Loucy (cell line): ENCODE data around the gene PTHLH.

Source experiments
- H2AFZ ChIP-seq: fragments of 200-600 bp; sonication (generic); 2 replicates; pipeline ENCODE4 v1.6.0; 2016; ENCODE audit warnings: antibody characterized with exemption, mild to moderate bottlenecking, low read length, moderate library complexity
- H3F3A ChIP-seq: fragments of 200-600 bp; 2 replicates; pipeline ENCODE4 v1.6.0; 2016; ENCODE audit warnings: antibody characterized with exemption, low read depth, mild to moderate bottlenecking
- H3K27me3 ChIP-seq: fragments of 200-600 bp; sonication (generic); 2 replicates; pipeline ENCODE4 v1.6.1; 2014; ENCODE audit warnings: low read length, mild to moderate bottlenecking; ENCODE audit not compliant: insufficient read depth, poor library complexity, severe bottlenecking
- H3K36me3 ChIP-seq: fragments of 200-600 bp; sonication (generic); 2 replicates; pipeline ENCODE4 v1.6.1; 2016; ENCODE audit warnings: low read length; ENCODE audit not compliant: insufficient read depth
- H3K4me1 ChIP-seq: fragments of 200-600 bp; sonication (generic); 2 replicates; pipeline ENCODE4 v1.5.1; 2014; ENCODE audit warnings: low read length, mild to moderate bottlenecking; ENCODE audit not compliant: insufficient read depth, poor library complexity, severe bottlenecking
- H3K4me2 ChIP-seq: fragments of 200-600 bp; sonication (generic); 2 replicates; pipeline ENCODE4 v1.6.0; 2014; ENCODE audit warnings: antibody characterized with exemption, low read length, low read depth, mild to moderate bottlenecking; ENCODE audit not compliant: poor library complexity, severe bottlenecking
- H3K4me3 ChIP-seq: fragments of 200-600 bp; sonication (generic); 2 replicates; pipeline ENCODE4 v1.5.1; 2014; ENCODE audit warnings: low read length, mild to moderate bottlenecking, mixed read lengths; ENCODE audit not compliant: poor library complexity, severe bottlenecking
- H3K79me2 ChIP-seq: fragments of 200-600 bp; sonication (generic); 2 replicates; pipeline ENCODE4 v1.6.1; 2014; ENCODE audit warnings: low read length; ENCODE audit not compliant: insufficient read depth
- H3K9ac ChIP-seq: fragments of 200-600 bp; sonication (generic); 2 replicates; pipeline ENCODE4 v1.6.0; 2014; ENCODE audit warnings: mild to moderate bottlenecking, low read depth, low read length, moderate library complexity; ENCODE audit not compliant: poor library complexity, severe bottlenecking
- H3K9me2 ChIP-seq: fragments of 200-600 bp; sonication (generic); replicated peaks from 2 replicates; pipeline ENCODE4 v1.6.1; 2016; ENCODE audit warnings: low read depth, low read length, mixed read lengths
- H3K9me3 ChIP-seq: fragments of 200-600 bp; sonication (generic); 2 replicates; pipeline ENCODE4 v1.6.1; 2014; ENCODE audit warnings: mild to moderate bottlenecking, antibody characterized with exemption, low read length, low read depth; ENCODE audit not compliant: insufficient read depth
- H4K20me1 ChIP-seq: fragments of 200-600 bp; sonication (generic); 2 replicates; pipeline ENCODE4 v1.6.0; 2014; ENCODE audit warnings: antibody characterized with exemption, low read length, mild to moderate bottlenecking; ENCODE audit not compliant: insufficient read depth, poor library complexity, severe bottlenecking
- CTCF ChIP-seq: fragments of 200-600 bp; sonication (generic); conservative IDR thresholded peaks from 2 replicates; pipeline ENCODE4 v1.5.1; 2014; ENCODE audit warnings: mild to moderate bottlenecking, antibody characterized with exemption, low read length
- EZH2phosphoT487 ChIP-seq: fragments of 200-600 bp; IDR thresholded peaks from 2 replicates; pipeline ENCODE4 v1.6.1; 2018; ENCODE audit warnings: antibody characterized with exemption, mild to moderate bottlenecking, moderate library complexity, borderline replicate concordance

The PTHLH gene

GRCh38 chr12:27960821-27961220 lies 11.7 kb downstream of the PTHLH start:
- no peak overlapping the region for H2AFZ ChIP-seq
- H3F3A ChIP-seq, result no peaks in the 10 kb centered on the region
- no peaks in the 10 kb centered on the region for H3K36me3 ChIP-seq
- TF ChIP-seq EZH2phosphoT487, result no peak
- TF ChIP-seq CTCF, result no peak
- no peak overlapping the region for H3K9ac ChIP-seq
- no peak overlapping the region for H3K4me3 ChIP-seq
- H4K20me1 ChIP-seq, result no peaks in the 10 kb centered on the region
- no peaks in the 10 kb centered on the region for H3K9me3 ChIP-seq
- H3K27me3 ChIP-seq, result no peaks in the 10 kb centered on the region
- H3K4me2 ChIP-seq, result no peak overlapping the region
- peaks cover 3% of the 10 kb centered on the region for H3K4me1 ChIP-seq
- no peaks in the 10 kb centered on the region for H3K9me2 ChIP-seq
- no peaks in the 10 kb centered on the region for H3K79me2 ChIP-seq

GRCh38 chr12:27958675-27959074 lies 13.9 kb downstream of the PTHLH start:
- H3K9me3 ChIP-seq, result no peaks in the 10 kb centered on the region
- H3K79me2 ChIP-seq, result no peaks in the 10 kb centered on the region
- H3K4me2 ChIP-seq, result no peak overlapping the region
- no peaks in the 10 kb centered on the region for H3K36me3 ChIP-seq
- H4K20me1 ChIP-seq, result no peaks in the 10 kb centered on the region
- no peak overlapping the region for H3K9ac ChIP-seq
- no peak overlapping the region for H2AFZ ChIP-seq
- no peaks in the 10 kb centered on the region for H3F3A ChIP-seq
- TF ChIP-seq EZH2phosphoT487, result no peak
- TF ChIP-seq CTCF, result no peak
- H3K27me3 ChIP-seq, result no peaks in the 10 kb centered on the region
- H3K4me3 ChIP-seq, result no peak overlapping the region
- no peaks in the 10 kb centered on the region for H3K9me2 ChIP-seq
- H3K4me1 ChIP-seq, result peaks cover 3% of the 10 kb centered on the region

GRCh38 chr12:27957366-27957765 lies 15.2 kb downstream of the PTHLH start:
- Histone ChIP-seq H3K4me3 (no peak overlapping the region), H2AFZ (no peak overlapping the region), H3K36me3 (no peaks in the 10 kb centered on the region), H4K20me1 (no peaks in the 10 kb centered on the region), H3K4me2 (no peak overlapping the region), H3K9ac (no peak overlapping the region), H3K9me2 (no peaks in the 10 kb centered on the region), H3K27me3 (no peaks in the 10 kb centered on the region), H3K4me1 (peaks cover 3% of the 10 kb centered on the region), H3F3A (no peaks in the 10 kb centered on the region), H3K79me2 (no peaks in the 10 kb centered on the region), H3K9me3 (no peaks in the 10 kb centered on the region)
- TF ChIP-seq EZH2phosphoT487 (no peak), CTCF (no peak)
